HL-60/S4 (cell line): ENCODE measurements around the gene FGF10.

Experiments used
- in situ Hi-C: fragments of 300-500 bp; cut with MboI; formaldehyde crosslinking; loops from 2 replicates; pipeline ENCODE4 v1.14.3; 2022; ENCODE audit warnings: low sequenced_read_pairs

FGF10 gene

GRCh38 chr5:44260793-44261192, 128.4 kb downstream of the FGF10 start:
- in situ Hi-C loops, result no loop called here

- in situ Hi-C loops, result no loop called here
Measured at GRCh38 chr5:44257653-44258365, 131.4 kb downstream of the FGF10 start.

GRCh38 chr5:44257221-44257620, 132.0 kb downstream of the FGF10 start:
- in situ Hi-C loops, result no loop called here
